HG03064 (cell line): Measurements from ENCODE around the gene LZTS2.

ENCODE experiments used
- ATAC-seq: cut with Tn5 transposase; IDR thresholded peaks from one replicate; pipeline ENCODE4 v1.9.1; 2021; ENCODE audit warnings: low read depth; ENCODE audit not compliant: unreplicated experiment

Gene LZTS2

GRCh38 chr10:101011517-101012423, 12.2 kb downstream of the LZTS2 start:
- ATAC-seq = no peak

- ATAC-seq = peak; percentile 85
These were observed 13.1 kb downstream of the LZTS2 start for GRCh38 chr10:101012525-101013364.

GRCh38 chr10:101013365-101013825, 13.8 kb downstream of the LZTS2 start:
- no peak for ATAC-seq

GRCh38 chr10:101014230-101014884, 14.7 kb downstream of the LZTS2 start:
- no peak for ATAC-seq

- no peak for ATAC-seq
These were observed 15.5 kb downstream of the LZTS2 start for GRCh38 chr10:101014966-101015581.

GRCh38 chr10:101015582-101015973, 16.0 kb downstream of the LZTS2 start:
- ATAC-seq = no peak

- ATAC-seq = no peak
These were observed 17.2 kb downstream of the LZTS2 start for GRCh38 chr10:101016814-101017213.

GRCh38 chr10:101018118-101018599, 18.6 kb downstream of the LZTS2 start:
- no peak for ATAC-seq

- ATAC-seq = no peak
These were observed 19.2 kb downstream of the LZTS2 start for GRCh38 chr10:101018600-101019439.

GRCh38 chr10:101019440-101019703, 19.8 kb downstream of the LZTS2 start:
- no peak for ATAC-seq

- no peak for ATAC-seq
These were observed 20.9 kb downstream of the LZTS2 start for GRCh38 chr10:101020427-101021075.

- ATAC-seq = no peak
These were observed 21.6 kb downstream of the LZTS2 start for GRCh38 chr10:101021239-101021638.

GRCh38 chr10:101021692-101022251, 22.2 kb downstream of the LZTS2 start:
- ATAC-seq = no peak

GRCh38 chr10:101022967-101023705, 23.5 kb downstream of the LZTS2 start:
- ATAC-seq = no peak

- ATAC-seq = no peak
These were observed 27.6 kb downstream of the LZTS2 start for GRCh38 chr10:101027106-101027720.

GRCh38 chr10:101028446-101029337, 29.1 kb downstream of the LZTS2 start:
- ATAC-seq = no peak
